ENCODE measurements around the gene EP400. TPM values are rescaled to one million over a fixed set of nuclear protein-coding genes. Genes with fewer than 3 reads are reported as not detected.

EP400 gene
- total RNA-seq, 4 donors from 2014 or later: 12.6 to 28.0 (median 22.8) TPM

DNA sequence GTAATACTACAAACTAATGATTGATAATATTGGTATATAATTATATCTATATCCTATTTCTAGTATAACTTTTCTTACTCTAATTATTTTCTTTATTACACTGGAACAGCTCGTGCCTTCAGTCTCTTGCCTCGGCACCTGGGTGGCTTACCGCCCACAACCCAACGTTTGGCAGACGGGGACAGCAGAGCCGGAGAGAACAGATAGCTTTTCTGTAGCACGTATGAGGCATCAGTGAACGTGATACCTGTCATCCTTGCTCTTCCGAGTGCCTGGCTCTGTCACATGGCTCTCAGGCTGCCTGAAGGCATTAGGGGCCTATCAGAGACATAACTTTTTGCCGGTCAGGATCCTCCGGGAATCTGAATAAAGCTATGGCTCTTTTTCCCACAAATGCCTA lies 15.2 kb upstream of the EP400 start:
- Histone ChIP-seq H3K4me1 (peaks cover 0 to 17% (median 10%) of the 10 kb centered on the region in 3 donors), H3K27ac (no peak overlapping the region), H3K36me3 (peaks cover 0 to 61% of the 10 kb centered on the region in 2 donors), H3K9me3 (no peaks in the 10 kb centered on the region), H3K4me3 (no peak overlapping the region), H3K27me3 (no peaks in the 10 kb centered on the region)
- TF ChIP-seq POLR2A (IDR thresholded peaks at IDR 0.05): no peak
- no peak for TF ChIP-seq POLR2AphosphoS5 (IDR thresholded peaks at IDR 0.05)
- TF ChIP-seq, protein P1, sequence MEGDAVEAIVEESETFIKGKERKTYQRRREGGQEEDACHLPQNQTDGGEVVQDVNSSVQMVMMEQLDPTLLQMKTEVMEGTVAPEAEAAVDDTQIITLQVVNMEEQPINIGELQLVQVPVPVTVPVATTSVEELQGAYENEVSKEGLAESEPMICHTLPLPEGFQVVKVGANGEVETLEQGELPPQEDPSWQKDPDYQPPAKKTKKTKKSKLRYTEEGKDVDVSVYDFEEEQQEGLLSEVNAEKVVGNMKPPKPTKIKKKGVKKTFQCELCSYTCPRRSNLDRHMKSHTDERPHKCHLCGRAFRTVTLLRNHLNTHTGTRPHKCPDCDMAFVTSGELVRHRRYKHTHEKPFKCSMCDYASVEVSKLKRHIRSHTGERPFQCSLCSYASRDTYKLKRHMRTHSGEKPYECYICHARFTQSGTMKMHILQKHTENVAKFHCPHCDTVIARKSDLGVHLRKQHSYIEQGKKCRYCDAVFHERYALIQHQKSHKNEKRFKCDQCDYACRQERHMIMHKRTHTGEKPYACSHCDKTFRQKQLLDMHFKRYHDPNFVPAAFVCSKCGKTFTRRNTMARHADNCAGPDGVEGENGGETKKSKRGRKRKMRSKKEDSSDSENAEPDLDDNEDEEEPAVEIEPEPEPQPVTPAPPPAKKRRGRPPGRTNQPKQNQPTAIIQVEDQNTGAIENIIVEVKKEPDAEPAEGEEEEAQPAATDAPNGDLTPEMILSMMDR (IDR thresholded peaks at IDR 0.05): no peak
- no peak for TF ChIP-seq EP300 (IDR thresholded peaks at IDR 0.05)
- ATAC-seq: no peak
- 63 to 71% methylated on average over 2 to 5 of the region's 11 CpGs for WGBS, 2 donors (ENCODE audit: low coverage in 1 of 2)

DNA sequence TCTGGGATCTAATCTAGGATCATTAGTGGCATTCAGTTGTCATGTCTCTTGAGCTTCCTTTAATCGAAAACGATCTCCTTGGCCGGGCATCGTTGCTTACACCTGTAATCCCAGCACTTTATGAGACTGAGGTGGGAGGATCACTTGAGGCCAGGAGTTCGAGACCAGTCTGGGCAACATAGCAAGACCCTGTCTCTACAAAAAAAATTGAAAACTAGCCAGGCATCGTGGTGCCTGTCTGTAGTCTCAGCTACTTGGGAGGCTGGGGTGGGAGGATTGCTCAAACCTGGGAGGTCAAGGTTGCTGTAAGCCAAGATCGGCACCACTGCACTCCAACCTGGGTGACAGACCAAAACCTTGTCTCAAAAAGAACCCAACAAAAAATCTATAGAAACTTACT lies 11.7 kb upstream of the EP400 start:
- WGBS, 2 donors (ENCODE audit: low coverage in 1 of 2): 89% methylated on average over 7 of the region's 7 CpGs; no CpG with 5 or more reads in 1 of the 2 donors
- no peak for ATAC-seq
- TF ChIP-seq POLR2A (IDR thresholded peaks at IDR 0.05): no peak
- TF ChIP-seq, protein P1 (IDR thresholded peaks at IDR 0.05): no peak
- TF ChIP-seq POLR2AphosphoS5 (IDR thresholded peaks at IDR 0.05): no peak
- no peak for TF ChIP-seq EP300 (IDR thresholded peaks at IDR 0.05)
- Histone ChIP-seq H3K9me3 (no peaks in the 10 kb centered on the region), H3K4me3 (no peak overlapping the region), H3K27me3 (no peaks in the 10 kb centered on the region), H3K36me3 (peaks cover 0 to 79% of the 10 kb centered on the region in 2 donors), H3K4me1 (no peaks in the 10 kb centered on the region), H3K27ac (no peak overlapping the region)

DNA sequence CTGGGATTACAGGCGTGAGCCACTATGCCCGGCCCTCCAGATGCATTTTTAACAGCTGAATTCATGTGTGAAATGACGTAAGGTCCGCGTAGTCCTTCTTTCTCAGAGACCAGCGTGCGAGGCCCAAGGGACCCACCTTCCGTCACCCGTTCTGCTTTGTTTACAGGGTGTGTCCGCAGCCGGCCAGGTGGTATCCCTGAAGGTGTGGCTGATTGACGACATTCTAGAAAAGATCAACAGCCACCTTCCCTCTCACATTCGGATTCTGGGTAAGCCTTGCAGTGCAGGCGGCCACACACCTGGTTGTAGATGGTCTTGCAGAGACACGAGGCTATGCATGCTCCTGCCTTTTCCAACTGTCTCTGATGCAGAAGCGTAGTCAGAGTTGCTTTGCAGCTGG lies 10.7 kb upstream of the EP400 start:
- Histone ChIP-seq H3K4me1 (no peaks in the 10 kb centered on the region), H3K4me3 (no peak overlapping the region), H3K9me3 (no peaks in the 10 kb centered on the region), H3K27ac (no peak overlapping the region), H3K27me3 (no peaks in the 10 kb centered on the region), H3K36me3 (peaks cover 0 to 79% of the 10 kb centered on the region in 2 donors)
- 87% methylated on average over 11 of the region's 16 CpGs; no CpG with 5 or more reads in 1 of the 2 donors for WGBS, 2 donors (ENCODE audit: low coverage in 1 of 2)
- no peak for ATAC-seq
- no peak for TF ChIP-seq POLR2AphosphoS5 (IDR thresholded peaks at IDR 0.05)
- TF ChIP-seq, protein P1 (IDR thresholded peaks at IDR 0.05): no peak
- no peak for TF ChIP-seq EP300 (IDR thresholded peaks at IDR 0.05)
- no peak for TF ChIP-seq POLR2A (IDR thresholded peaks at IDR 0.05)

DNA sequence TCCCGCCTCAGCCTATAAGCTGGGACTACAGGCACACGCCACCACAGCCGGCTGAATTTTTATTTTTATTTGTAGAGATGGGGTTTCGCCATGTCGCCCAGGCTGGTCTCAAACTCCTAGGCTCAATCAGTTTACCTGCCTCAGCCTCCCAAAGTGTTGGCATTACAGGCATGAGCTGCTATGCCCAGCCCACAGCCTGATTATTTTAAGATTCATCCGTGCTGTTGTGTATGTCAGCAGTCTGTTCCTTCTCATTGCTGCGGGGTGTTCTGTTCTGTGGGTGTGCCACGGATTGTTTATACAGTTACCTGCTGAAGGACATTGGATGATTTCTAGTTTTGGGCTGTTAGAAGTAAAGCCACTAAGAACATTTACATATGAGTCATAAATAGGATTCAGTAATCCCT lies 9.6 kb upstream of the EP400 start:
- ATAC-seq: no peak
- no peaks in the 10 kb centered on the region for H3K4me1 ChIP-seq
- no peak overlapping the region for H3K4me3 ChIP-seq
- peak overlapping the region in 2 of 4 donors; percentile 24 to 32 for H3K27ac ChIP-seq
- H3K36me3 ChIP-seq: peaks cover 0 to 79% of the 10 kb centered on the region in 2 donors
- no peaks in the 10 kb centered on the region for H3K27me3 ChIP-seq
- WGBS, 2 donors (ENCODE audit: low coverage in 1 of 2): 85 to 100% methylated on average over 4 to 8 of the region's 8 CpGs
- TF ChIP-seq POLR2AphosphoS5 (IDR thresholded peaks at IDR 0.05) (no peak), EP300 (IDR thresholded peaks at IDR 0.05) (no peak), POLR2A (IDR thresholded peaks at IDR 0.05) (no peak)
- TF ChIP-seq, protein P1 (IDR thresholded peaks at IDR 0.05): no peak
- no peaks in the 10 kb centered on the region for H3K9me3 ChIP-seq

DNA sequence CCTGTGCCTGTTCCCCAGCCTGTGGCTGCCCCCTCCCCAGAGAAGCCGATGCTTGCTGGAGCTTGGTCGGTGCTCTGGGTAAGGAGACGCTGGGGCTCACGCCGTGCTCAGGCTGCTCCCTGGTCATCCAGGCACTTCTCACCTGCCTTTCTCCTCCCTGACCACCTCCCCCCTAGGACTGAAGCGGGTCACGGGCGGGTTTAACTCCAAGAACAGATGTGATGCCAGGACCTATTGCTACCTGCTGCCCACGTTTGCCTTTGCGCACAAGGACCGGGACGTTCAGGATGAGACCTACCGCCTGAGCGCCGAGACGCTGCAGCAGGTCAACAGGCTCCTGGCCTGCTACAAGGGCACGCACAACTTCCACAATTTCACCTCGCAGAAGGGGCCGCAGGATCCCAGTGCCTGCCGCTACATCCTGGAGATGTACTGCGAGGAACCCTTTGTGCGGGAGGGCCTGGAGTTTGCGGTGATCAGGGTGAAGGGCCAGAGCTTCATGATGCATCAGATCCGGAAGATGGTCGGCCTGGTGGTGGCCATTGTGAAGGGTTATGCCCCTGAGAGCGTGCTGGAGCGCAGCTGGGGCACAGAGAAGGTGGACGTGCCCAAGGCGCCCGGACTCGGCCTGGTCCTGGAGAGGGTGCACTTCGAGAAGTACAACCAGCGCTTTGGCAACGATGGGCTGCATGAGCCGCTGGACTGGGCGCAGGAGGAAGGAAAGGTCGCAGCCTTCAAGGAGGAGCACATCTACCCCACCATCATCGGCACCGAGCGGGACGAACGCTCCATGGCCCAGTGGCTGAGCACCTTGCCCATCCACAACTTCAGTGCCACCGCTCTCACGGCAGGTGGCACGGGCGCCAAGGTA lies 8.4 kb upstream of the EP400 start:
- no peak overlapping the region for H3K27ac ChIP-seq
- WGBS, 2 donors (ENCODE audit: low coverage in 1 of 2): 80 to 96% methylated on average over 2 to 9 of the region's 46 CpGs
- no peaks in the 10 kb centered on the region for H3K4me1 ChIP-seq
- TF ChIP-seq, protein P1 (IDR thresholded peaks at IDR 0.05): no peak
- TF ChIP-seq POLR2AphosphoS5 (IDR thresholded peaks at IDR 0.05): no peak
- TF ChIP-seq EP300 (IDR thresholded peaks at IDR 0.05): no peak
- H3K27me3 ChIP-seq: no peaks in the 10 kb centered on the region
- H3K36me3 ChIP-seq: peaks cover 0 to 67% of the 10 kb centered on the region in 2 donors
- H3K9me3 ChIP-seq: no peaks in the 10 kb centered on the region
- no peak for ATAC-seq
- H3K4me3 ChIP-seq: no peak overlapping the region

Measured in gastroesophageal sphincter (tissue), 4 donors.